Stomach (tissue), 9 donors: Measurements from ENCODE around the gene RUNX1. TPM values are rescaled to one million over a fixed set of nuclear protein-coding genes. Genes with fewer than 3 reads are reported as not detected.
A peak's percentile ranks its signal among the peaks of the same experiment; 100 is the strongest.
"Not testable (repeated sequence)": the region's sequence is repeated elsewhere in the genome, so short reads cannot be mapped to it uniquely, and the experiment has no call there.

ENCODE experiments used
- DNase-seq, 2 donors: peaks; one replicate each; pipeline versions ENCODE4 v3.0.0 to v3.0.0-alpha.2; 2013 to 2019
- H3K27ac ChIP-seq, 5 donors: fragments of 200-600 bp in 4 of 5; sonication (generic) in 4 of 5; one replicate each; pipeline ENCODE4 v1.5.1; 2013 to 2019; ENCODE audit warnings: mild to moderate bottlenecking in 1 of 5, moderate library complexity in 1 of 5
- H3K27me3 ChIP-seq, 3 donors: fragments of 200-600 bp; sonication (generic); one replicate each; pipeline ENCODE4 v1.5.1; 2017 to 2019; ENCODE audit warnings: mixed run types in 1 of 3
- H3K36me3 ChIP-seq, 4 donors: fragments of 200-600 bp; sonication (generic); 1 replicate in 3 of 4; 2 replicates in 1 of 4; pipeline ENCODE4 v1.5.1; 2016 to 2019
- H3K4me1 ChIP-seq, 4 donors: fragments of 200-600 bp; sonication (generic); one replicate each; pipeline ENCODE4 v1.5.1; 2016 to 2019
- H3K4me3 ChIP-seq, 4 donors: fragments of 200-600 bp; sonication (generic) in 3 of 4; one replicate each; pipeline ENCODE4 v1.5.1; 2016 to 2019; ENCODE audit warnings: mild to moderate bottlenecking in 1 of 4
- H3K9me3 ChIP-seq, 4 donors: fragments of 200-600 bp; sonication (generic); one replicate each; pipeline ENCODE4 v1.5.1; 2016 to 2019
- CTCF ChIP-seq, 7 experiments: fragments of 450-650 bp in 4 of 7; fragments of 200-600 bp in 3 of 7; sonication (generic) in 3 of 7; IDR thresholded peaks; one replicate each; pipeline ENCODE4 v1.5.1; 2016 to 2019; ENCODE audit warnings: antibody characterized with exemption in 7 of 7, control low read depth in 2 of 7, mild to moderate bottlenecking in 1 of 7
- EP300 ChIP-seq: sonication (generic); formaldehyde crosslinking; IDR thresholded peaks from one replicate; pipeline ENCODE4 v1.6.1; 2017; ENCODE audit warnings: antibody characterized with exemption
- POLR2A ChIP-seq, 4 donors: fragments of 450-650 bp; IDR thresholded peaks; one replicate each; pipeline ENCODE4 v1.6.1; 2016; ENCODE audit warnings: antibody characterized with exemption in 4 of 4, control low read depth in 2 of 4, mild to moderate bottlenecking in 1 of 4, moderate library complexity in 1 of 4
- POLR2AphosphoS5 ChIP-seq, 3 donors: sonication (generic); formaldehyde crosslinking; IDR thresholded peaks; one replicate each; pipeline ENCODE4 v1.6.1; 2016; ENCODE audit warnings: antibody characterized with exemption in 3 of 3
- WGBS, 5 donors: extraction: QIAGEN DNeasy Blood & Tissue Kit in 3 of 5; methylation state at CpG; one replicate each; pipeline versions ENCODE4 v1.1.5 to v1.1.7; 2013 to 2018; 5-methylcytosine and 5-hydroxymethylcytosine counted together
- intact Hi-C: fragments of 100-400 bp; cut with DNase I; formaldehyde crosslinking; loops from one replicate; pipeline ENCODE4 v1.15.1; 2023; ENCODE audit warnings: low total_unique reads
- polyA plus RNA-seq, 3 donors: library from polyadenylated mRNA; stranded (reverse); fragments of 200-250 nt; gene quantifications; one replicate each; pipeline ENCODE4 v1.2.3, GENCODE V29; 2013
- total RNA-seq, 5 donors: library from RNA; depleted of rRNA; stranded (reverse); fragments of >200 nt; gene quantifications; one replicate each; pipeline versions ENCODE4 v1.1.0 to v1.2.3, GENCODE V29; 2014 to 2016
- donor health status: healthy with polysubstance abuse.
- donor health status: Bipolar disorder and iron deficiency.
- donor health status: healthy.

RUNX1 gene
- total and polyA plus RNA-seq, 8 donors = 8.0 to 213 (median 40.0) TPM

GRCh38 chr21:34996304-34997101, 52.6 kb downstream of the RUNX1 start:
- Histone ChIP-seq H3K4me3 (no peak overlapping the region), H3K4me1 (peaks cover 0 to 23% (median 4%) of the 10 kb centered on the region in 4 donors), H3K36me3 (no peaks in the 10 kb centered on the region), H3K9me3 (no peaks in the 10 kb centered on the region), H3K27me3 (no peaks in the 10 kb centered on the region), H3K27ac (peak overlapping the region in 2 of 5 donors; percentile 22 to 32)
- 66 to 72% (median 68%) methylated on average over 8 of the region's 8 CpGs for WGBS, 5 donors
- TF ChIP-seq POLR2AphosphoS5 (IDR thresholded peaks at IDR 0.05) (peak in 1 of 3 donors; percentile 26), EP300 (no peak), CTCF (IDR thresholded peaks at IDR 0.05) (no peak)
- no peak for DNase-seq
- intact Hi-C loops = no loop called here

GRCh38 chr21:34995979-34996303, 53.2 kb downstream of the RUNX1 start:
- Histone ChIP-seq H3K27ac (peak overlapping the region in 2 of 5 donors; percentile 22 to 32), H3K36me3 (no peaks in the 10 kb centered on the region), H3K4me1 (peaks cover 0 to 23% (median 4%) of the 10 kb centered on the region in 4 donors), H3K4me3 (no peak overlapping the region), H3K27me3 (no peaks in the 10 kb centered on the region), H3K9me3 (no peaks in the 10 kb centered on the region)
- intact Hi-C loops = no loop called here
- no peak for DNase-seq
- 91 to 100% (median 94%) methylated on average over 1 of the region's 1 CpG for WGBS, 5 donors
- TF ChIP-seq POLR2A (IDR thresholded peaks at IDR 0.05) (no peak), POLR2AphosphoS5 (IDR thresholded peaks at IDR 0.05) (no peak), CTCF (IDR thresholded peaks at IDR 0.05) (no peak), EP300 (no peak)

- peaks cover 0 to 23% (median 4%) of the 10 kb centered on the region in 4 donors for H3K4me1 ChIP-seq
- no peaks in the 10 kb centered on the region for H3K9me3 ChIP-seq
- H3K27me3 ChIP-seq = no peaks in the 10 kb centered on the region
- no peak for TF ChIP-seq CTCF (IDR thresholded peaks at IDR 0.05)
- TF ChIP-seq EP300 = no peak
- no peak for TF ChIP-seq POLR2AphosphoS5 (IDR thresholded peaks at IDR 0.05)
- DNase-seq = no peak
- WGBS, 5 donors = 77 to 85% (median 85%) methylated on average over 9 to 12 of the region's 12 CpGs
- intact Hi-C loops = loop anchor here (5.0 kb wide), 1 partner anchor 42 kb away; no protein-coding TSS in a partner anchor
- no peak overlapping the region for H3K4me3 ChIP-seq
- H3K36me3 ChIP-seq = no peaks in the 10 kb centered on the region
- H3K27ac ChIP-seq = no peak overlapping the region
Observed at GRCh38 chr21:34994766-34995631, 54.1 kb downstream of the RUNX1 start.

- DNase-seq, H3K9me3 ChIP-seq, H3K36me3 ChIP-seq, H3K27me3 ChIP-seq, H3K4me3 ChIP-seq, H3K27ac ChIP-seq: not testable (repeated sequence)
- peaks cover 0 to 23% (median 1%) of the 10 kb centered on the region in 4 donors for H3K4me1 ChIP-seq
- intact Hi-C loops = loop anchor here (5.0 kb wide), 1 partner anchor 44 kb away; no protein-coding TSS in a partner anchor
- WGBS, 5 donors = 74 to 83% (median 78%) methylated on average over 3 of the region's 3 CpGs
Observed at GRCh38 chr21:34993521-34993921, 55.6 kb downstream of the RUNX1 start.
